ENCODE measurements around the gene BHMT. TPM values are rescaled to one million over a fixed set of nuclear protein-coding genes. Genes with fewer than 3 reads are reported as not detected.
A peak's percentile ranks its signal among the peaks of the same experiment; 100 is the strongest.

Gene BHMT
- total and polyA plus RNA-seq, 2 donors (not counting 1 experiment from before 2014, with no cell fraction given): 0.17 TPM; not detected in 1

- Histone ChIP-seq H3K27ac (ENCODE audit: insufficient read depth, low read length) (no peak overlapping the region), H3K9ac (ENCODE audit: insufficient read depth, low read length) (no peak overlapping the region), H3K4me1 (ENCODE audit: control insufficient read depth, extremely low read depth, insufficient read depth, low read length) (no peaks in the 10 kb centered on the region), H3K27me3 (ENCODE audit: control insufficient read depth, insufficient read depth, low read length) (no peaks in the 10 kb centered on the region), H3K4me2 (ENCODE audit: extremely low read depth, insufficient read depth, low read length) (no peak overlapping the region), H3K9me3 (ENCODE audit: control insufficient read depth, insufficient read depth, low read depth, low read length) (no peaks in the 10 kb centered on the region), H3K4me3 (replicated peaks in 1 of 4; ENCODE audit: control extremely low read depth in 1 of 4, insufficient read depth in 1 of 4, low read depth in 3 of 4, low read length in 4 of 4) (no peak overlapping the region), H2AFZ (ENCODE audit: low read length) (no peak overlapping the region), H4K20me1 (ENCODE audit: control insufficient read depth, extremely low read depth, insufficient read depth, low read length) (no peaks in the 10 kb centered on the region), H3K36me3 (ENCODE audit: control insufficient read depth, insufficient read depth, low read length) (no peaks in the 10 kb centered on the region), H3K79me2 (ENCODE audit: control insufficient read depth, insufficient read depth, low read length) (no peaks in the 10 kb centered on the region)
- peak in 1 of 2 donors; percentile 13 for DNase-seq (ENCODE audit: low read depth in 2 of 2)
- TF ChIP-seq EZH2 (IDR thresholded peaks at IDR 0.05; ENCODE audit: low read length, missing control alignments): no peak
- TF ChIP-seq CTCF (conservative IDR thresholded peaks at IDR 0.05 in 1 of 2, IDR thresholded peaks at IDR 0.05 in 1 of 2; ENCODE audit: low read depth in 1 of 2, low read length in 2 of 2): no peak
Measured at GRCh38 chr5:79075646-79076426, 35.8 kb upstream of the BHMT start.

GRCh38 chr5:79076819-79077218 is 34.8 kb upstream of the BHMT start:
- Histone ChIP-seq H3K27me3 (ENCODE audit: control insufficient read depth, insufficient read depth, low read length) (no peaks in the 10 kb centered on the region), H2AFZ (ENCODE audit: low read length) (no peak overlapping the region), H4K20me1 (ENCODE audit: control insufficient read depth, extremely low read depth, insufficient read depth, low read length) (no peaks in the 10 kb centered on the region), H3K4me2 (ENCODE audit: extremely low read depth, insufficient read depth, low read length) (no peak overlapping the region), H3K9ac (ENCODE audit: insufficient read depth, low read length) (no peak overlapping the region), H3K36me3 (ENCODE audit: control insufficient read depth, insufficient read depth, low read length) (no peaks in the 10 kb centered on the region), H3K9me3 (ENCODE audit: control insufficient read depth, insufficient read depth, low read depth, low read length) (no peaks in the 10 kb centered on the region), H3K79me2 (ENCODE audit: control insufficient read depth, insufficient read depth, low read length) (no peaks in the 10 kb centered on the region), H3K27ac (ENCODE audit: insufficient read depth, low read length) (no peak overlapping the region), H3K4me1 (ENCODE audit: control insufficient read depth, extremely low read depth, insufficient read depth, low read length) (no peaks in the 10 kb centered on the region), H3K4me3 (replicated peaks in 1 of 4; ENCODE audit: control extremely low read depth in 1 of 4, insufficient read depth in 1 of 4, low read depth in 3 of 4, low read length in 4 of 4) (no peak overlapping the region)
- TF ChIP-seq CTCF (conservative IDR thresholded peaks at IDR 0.05 in 1 of 2, IDR thresholded peaks at IDR 0.05 in 1 of 2; ENCODE audit: low read depth in 1 of 2, low read length in 2 of 2): no peak
- no peak for TF ChIP-seq EZH2 (IDR thresholded peaks at IDR 0.05; ENCODE audit: low read length, missing control alignments)
- DNase-seq (ENCODE audit: low read depth in 2 of 2): no peak

- H3K9ac ChIP-seq (ENCODE audit: insufficient read depth, low read length): no peak overlapping the region
- H3K79me2 ChIP-seq (ENCODE audit: control insufficient read depth, insufficient read depth, low read length): no peaks in the 10 kb centered on the region
- no peaks in the 10 kb centered on the region for H3K4me1 ChIP-seq (ENCODE audit: control insufficient read depth, extremely low read depth, insufficient read depth, low read length)
- H4K20me1 ChIP-seq (ENCODE audit: control insufficient read depth, extremely low read depth, insufficient read depth, low read length): no peaks in the 10 kb centered on the region
- TF ChIP-seq EZH2 (IDR thresholded peaks at IDR 0.05; ENCODE audit: low read length, missing control alignments): no peak
- no peak for TF ChIP-seq CTCF (conservative IDR thresholded peaks at IDR 0.05 in 1 of 2, IDR thresholded peaks at IDR 0.05 in 1 of 2; ENCODE audit: low read depth in 1 of 2, low read length in 2 of 2)
- no peaks in the 10 kb centered on the region for H3K36me3 ChIP-seq (ENCODE audit: control insufficient read depth, insufficient read depth, low read length)
- peak in 1 of 2 donors; percentile 40 for DNase-seq (ENCODE audit: low read depth in 2 of 2)
- H3K4me3 ChIP-seq (replicated peaks in 1 of 4; ENCODE audit: control extremely low read depth in 1 of 4, insufficient read depth in 1 of 4, low read depth in 3 of 4, low read length in 4 of 4): no peak overlapping the region
- H3K9me3 ChIP-seq (ENCODE audit: control insufficient read depth, insufficient read depth, low read depth, low read length): no peaks in the 10 kb centered on the region
- no peak overlapping the region for H2AFZ ChIP-seq (ENCODE audit: low read length)
- H3K4me2 ChIP-seq (ENCODE audit: extremely low read depth, insufficient read depth, low read length): no peak overlapping the region
- H3K27me3 ChIP-seq (ENCODE audit: control insufficient read depth, insufficient read depth, low read length): no peaks in the 10 kb centered on the region
- H3K27ac ChIP-seq (ENCODE audit: insufficient read depth, low read length): no peak overlapping the region
Measured at GRCh38 chr5:79077680-79078365, 33.8 kb upstream of the BHMT start.

Data from fibroblast of lung (primary cell).